HCT116 (cell line): ENCODE measurements around the gene ASB3. TPM values are rescaled to one million over a fixed set of nuclear protein-coding genes. Genes with fewer than 3 reads are reported as not detected.
"Not testable (repeated sequence)": the region's sequence is repeated elsewhere in the genome, so short reads cannot be mapped to it uniquely, and the experiment has no call there.

Source experiments
- ATAC-seq: fragments of 200-7000 bp; cut with Tn5 transposase; 2 replicates; pipeline ENCODE4 v1.9.1; 2020; ENCODE audit warnings: mild to moderate bottlenecking, moderate library complexity
- BruUV-seq: library from RNA; stranded (reverse); fragments of 400-500 nt; replicated peaks from 2 replicates; lab custom pipeline; 2021; lab: Mats Ljungman, UMichigan
- CTCF ChIA-PET: fragments of 300-600 bp; sonication (Branson Sonifier 250); formaldehyde crosslinking; loops from one replicate; lab custom pipeline; 2021; ENCODE audit warnings: antibody characterized with exemption; lab: Charles Lee
- POLR2A ChIA-PET: fragments of 300-600, 350-600 bp; sonication (Branson Sonifier 250); formaldehyde crosslinking; loops from one replicate; lab custom pipeline; 2021; ENCODE audit warnings: antibody characterized with exemption; lab: Charles Lee
- RAD21 ChIA-PET, 2 experiments: fragments of 300-600 bp; sonication (Branson Sonifier 250); formaldehyde crosslinking; loops; one replicate each; lab custom pipeline; 2023; ENCODE audit warnings: low total read pairs in 2 of 2; ENCODE audit not compliant: uncharacterized antibody in 2 of 2, unreplicated experiment in 2 of 2, low non-redundant PET in 1 of 2; lab: Charles Lee
- DNase-seq: peaks from one replicate; pipeline ENCODE4 v3.0.0-alpha.2; 2010; ENCODE audit warnings: low read depth, low spot score
- H2AFZ ChIP-seq: fragments of 200-600 bp; shearing (Covaris generic), sonication (generic); 2 replicates; pipeline ENCODE4 v1.6.1; 2017; ENCODE audit warnings: low read depth, mixed run types, mixed read lengths, antibody characterized with exemption, low read length; ENCODE audit not compliant: poor library complexity, severe bottlenecking
- H3K27ac ChIP-seq: 2 replicates; pipeline ENCODE4 v1.5.1; 2012; ENCODE audit warnings: low read depth, low read length
- H3K27me3 ChIP-seq: fragments of 200-600 bp; sonication (generic); 2 replicates; pipeline ENCODE4 v1.6.1; 2016; ENCODE audit warnings: mixed run types, low read length, mixed read lengths; ENCODE audit not compliant: insufficient read depth
- H3K36me3 ChIP-seq, 2 experiments: fragments of 200-500 bp in 1 of 2; fragments of 200-600 bp in 1 of 2; sonication (Bioruptor generic) in 1 of 2; sonication (generic) in 1 of 2; 2 replicates each; pipeline versions ENCODE4 v1.5.1 to v1.6.1; 2014 to 2016; ENCODE audit warnings: low read length in 2 of 2, inconsistent platforms in 1 of 2, mixed read lengths in 1 of 2, mixed run types in 1 of 2; ENCODE audit not compliant: insufficient read depth in 2 of 2, control insufficient read depth in 1 of 2
- H3K4me1 ChIP-seq, 2 experiments: fragments of 200-600 bp in 1 of 2; sonication (generic) in 1 of 2; 2 replicates each; pipeline versions ENCODE4 v1.5.1 to v1.6.1; 2012 to 2017; ENCODE audit warnings: low read length in 2 of 2, inconsistent platforms in 1 of 2, mild to moderate bottlenecking in 1 of 2, mixed read lengths in 1 of 2, mixed run types in 1 of 2, moderate library complexity in 1 of 2; ENCODE audit not compliant: insufficient read depth in 2 of 2, control insufficient read depth in 1 of 2
- H3K4me2 ChIP-seq: fragments of 200-600 bp; sonication (generic); 2 replicates; pipeline ENCODE4 v1.6.1; 2017; ENCODE audit warnings: mixed run types, low read length, mixed read lengths
- H3K4me3 ChIP-seq, 2 experiments: fragments of 200-600 bp in 1 of 2; sonication (generic) in 1 of 2; replicated peaks in 1 of 2; 2 replicates each; pipeline ENCODE4 v1.5.1; 2011 to 2016; ENCODE audit warnings: low read length in 2 of 2, control low read depth in 1 of 2, low read depth in 1 of 2, mild to moderate bottlenecking in 1 of 2, mixed read lengths in 1 of 2, mixed run types in 1 of 2
- H3K79me2 ChIP-seq: fragments of 200-600 bp; sonication (generic); 2 replicates; pipeline ENCODE4 v1.6.1; 2017; ENCODE audit warnings: mild to moderate bottlenecking, mixed run types, low read length, moderate library complexity, mixed read lengths; ENCODE audit not compliant: insufficient read depth
- H3K9ac ChIP-seq: fragments of 200-600 bp; sonication (generic); 2 replicates; pipeline ENCODE4 v1.6.1; 2016; ENCODE audit warnings: low read length, mixed read lengths
- H3K9me2 ChIP-seq: fragments of 200-600 bp; sonication (generic), shearing (Covaris generic); 2 replicates; pipeline ENCODE4 v1.6.1; 2017; ENCODE audit warnings: mixed run types, mild to moderate bottlenecking, moderate library complexity; ENCODE audit not compliant: insufficient read depth
- H3K9me3 ChIP-seq, 2 experiments: fragments of 200-500 bp in 1 of 2; fragments of 200-600 bp in 1 of 2; sonication (Bioruptor generic) in 1 of 2; sonication (generic) in 1 of 2; 2 replicates each; pipeline ENCODE4 v1.6.1; 2014 to 2017; ENCODE audit warnings: low read length in 2 of 2, mixed read lengths in 2 of 2, inconsistent platforms in 1 of 2, low read depth in 1 of 2, mild to moderate bottlenecking in 1 of 2, mixed run types in 1 of 2, moderate library complexity in 1 of 2; ENCODE audit not compliant: control insufficient read depth in 1 of 2, insufficient read depth in 1 of 2
- H4K20me1 ChIP-seq: fragments of 200-600 bp; sonication (generic), shearing (Covaris generic); 2 replicates; pipeline ENCODE4 v1.6.1; 2017; ENCODE audit warnings: mixed run types, mild to moderate bottlenecking, moderate library complexity; ENCODE audit not compliant: insufficient read depth
- CTCF ChIP-seq, 3 experiments: fragments of 200-600 bp in 1 of 3; sonication (generic) in 1 of 3; IDR thresholded peaks in 2 of 3; conservative IDR thresholded peaks in 1 of 3; 2 replicates each; pipeline ENCODE4 v1.5.1; 2012 to 2017; ENCODE audit warnings: low read depth in 2 of 3, low read length in 2 of 3, antibody characterized with exemption in 1 of 3, borderline replicate concordance in 1 of 3, control low read depth in 1 of 3, mild to moderate bottlenecking in 1 of 3, mixed read lengths in 1 of 3, mixed run types in 1 of 3, moderate library complexity in 1 of 3; ENCODE audit not compliant: insufficient read depth in 1 of 3
- EZH2 ChIP-seq: fragments of 200-600 bp; sonication (generic); IDR thresholded peaks from 2 replicates; pipeline ENCODE4 v1.6.1; 2017; ENCODE audit warnings: antibody characterized with exemption, mixed run types
- EZH2phosphoT487 ChIP-seq: fragments of 200-600 bp; IDR thresholded peaks from 2 replicates; pipeline ENCODE4 v1.6.1; 2018; ENCODE audit warnings: antibody characterized with exemption, borderline replicate concordance
- POLR2AphosphoS5 ChIP-seq: IDR thresholded peaks from 2 replicates; pipeline ENCODE4 v1.6.1; 2011; ENCODE audit warnings: mild to moderate bottlenecking, low read depth, low read length, moderate library complexity
- SIN3A ChIP-seq: IDR thresholded peaks from 2 replicates; pipeline ENCODE4 v1.6.1; 2012; ENCODE audit warnings: low read depth
- YY1 ChIP-seq: IDR thresholded peaks from 2 replicates; pipeline ENCODE4 v1.6.1; 2011; ENCODE audit warnings: low read length, low read depth, moderate library complexity, mild to moderate bottlenecking; ENCODE audit not compliant: insufficient replicate concordance; ENCODE audit errors: extremely low read depth
- intact Hi-C: fragments of 100-400 bp; cut with micrococcal nuclease; formaldehyde crosslinking; loops from 2 replicates; pipeline ENCODE4 v1.10.0; 2022
- total RNA-seq: library from RNA; stranded (reverse); gene quantifications from one replicate; pipeline ENCODE4 v1.2.1, GENCODE V29; 2021; ENCODE audit not compliant: unreplicated experiment

The ASB3 gene
- total RNA-seq, 1 experiment from 2014 or later, result 17.3 TPM

GRCh38 chr2:53786705-53787613 is at the start of gene ASB3, which contains the start of gene ERLEC1 (continued):
- TF ChIP-seq CTCF (IDR thresholded peaks at IDR 0.05 in 2 of 3, conservative IDR thresholded peaks at IDR 0.05 in 1 of 3; ENCODE audit: borderline replicate concordance in 1 of 3, insufficient read depth in 1 of 3, low read depth in 2 of 3, low read length in 2 of 3) (no peak), SIN3A (no peak), EZH2 (no peak), POLR2AphosphoS5 (peak; percentile 76), EZH2phosphoT487 (no peak), YY1 (peak; percentile 75)

DNA sequence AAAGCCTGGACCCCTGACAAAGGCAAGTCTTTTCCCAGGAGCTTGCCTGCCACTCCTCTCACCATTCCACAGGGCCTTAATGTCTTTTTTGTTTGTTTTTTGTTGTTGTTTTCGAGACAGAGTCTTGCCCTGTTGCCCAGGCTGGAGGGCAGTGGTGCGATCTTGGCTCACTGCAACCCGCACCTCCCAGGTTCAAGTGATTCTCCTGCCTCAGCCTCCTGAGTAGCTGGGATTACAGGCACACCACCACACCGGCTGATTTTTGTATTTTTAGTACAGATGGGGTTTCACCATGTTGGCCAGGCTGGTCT is 43.2 kb upstream of the ASB3 start:
- H3K9me2 ChIP-seq, H3K79me2 ChIP-seq, DNase-seq, ATAC-seq, H2AFZ ChIP-seq, BruUV-seq, RAD21 ChIA-PET, H3K27ac ChIP-seq, H4K20me1 ChIP-seq, H3K4me2 ChIP-seq, H3K4me1 ChIP-seq, H3K27me3 ChIP-seq, H3K9me3 ChIP-seq, H3K9ac ChIP-seq, intact Hi-C loops, CTCF ChIA-PET, H3K36me3 ChIP-seq, H3K4me3 ChIP-seq: not testable (repeated sequence)
- POLR2A ChIA-PET, result interaction anchor here (0.7 kb wide), 1 partner anchor 39 kb away, joined by 3 read pairs; no protein-coding TSS in a partner anchor
